ENCODE measurements around the gene MAP2K2.

DNA sequence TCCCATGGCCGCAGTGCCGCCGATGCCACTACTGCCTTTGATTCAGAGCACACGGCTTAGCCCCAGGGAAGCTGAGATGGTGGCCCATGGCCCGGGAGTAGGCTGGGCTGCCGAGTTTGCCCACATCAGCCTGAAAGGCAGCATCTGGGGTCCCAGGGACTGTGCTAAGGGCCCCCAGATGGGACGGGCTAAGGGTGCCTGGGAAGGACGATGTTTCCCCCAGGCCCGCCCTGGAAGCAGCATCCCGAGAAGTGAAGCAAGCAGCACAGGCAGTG is 22.5 kb downstream of the MAP2K2 start:
- TF ChIP-seq, protein P1, sequence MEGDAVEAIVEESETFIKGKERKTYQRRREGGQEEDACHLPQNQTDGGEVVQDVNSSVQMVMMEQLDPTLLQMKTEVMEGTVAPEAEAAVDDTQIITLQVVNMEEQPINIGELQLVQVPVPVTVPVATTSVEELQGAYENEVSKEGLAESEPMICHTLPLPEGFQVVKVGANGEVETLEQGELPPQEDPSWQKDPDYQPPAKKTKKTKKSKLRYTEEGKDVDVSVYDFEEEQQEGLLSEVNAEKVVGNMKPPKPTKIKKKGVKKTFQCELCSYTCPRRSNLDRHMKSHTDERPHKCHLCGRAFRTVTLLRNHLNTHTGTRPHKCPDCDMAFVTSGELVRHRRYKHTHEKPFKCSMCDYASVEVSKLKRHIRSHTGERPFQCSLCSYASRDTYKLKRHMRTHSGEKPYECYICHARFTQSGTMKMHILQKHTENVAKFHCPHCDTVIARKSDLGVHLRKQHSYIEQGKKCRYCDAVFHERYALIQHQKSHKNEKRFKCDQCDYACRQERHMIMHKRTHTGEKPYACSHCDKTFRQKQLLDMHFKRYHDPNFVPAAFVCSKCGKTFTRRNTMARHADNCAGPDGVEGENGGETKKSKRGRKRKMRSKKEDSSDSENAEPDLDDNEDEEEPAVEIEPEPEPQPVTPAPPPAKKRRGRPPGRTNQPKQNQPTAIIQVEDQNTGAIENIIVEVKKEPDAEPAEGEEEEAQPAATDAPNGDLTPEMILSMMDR (IDR thresholded peaks at IDR 0.05; ENCODE audit: low read depth, low read length, missing input control), result no peak
- TF ChIP-seq, protein P2, sequence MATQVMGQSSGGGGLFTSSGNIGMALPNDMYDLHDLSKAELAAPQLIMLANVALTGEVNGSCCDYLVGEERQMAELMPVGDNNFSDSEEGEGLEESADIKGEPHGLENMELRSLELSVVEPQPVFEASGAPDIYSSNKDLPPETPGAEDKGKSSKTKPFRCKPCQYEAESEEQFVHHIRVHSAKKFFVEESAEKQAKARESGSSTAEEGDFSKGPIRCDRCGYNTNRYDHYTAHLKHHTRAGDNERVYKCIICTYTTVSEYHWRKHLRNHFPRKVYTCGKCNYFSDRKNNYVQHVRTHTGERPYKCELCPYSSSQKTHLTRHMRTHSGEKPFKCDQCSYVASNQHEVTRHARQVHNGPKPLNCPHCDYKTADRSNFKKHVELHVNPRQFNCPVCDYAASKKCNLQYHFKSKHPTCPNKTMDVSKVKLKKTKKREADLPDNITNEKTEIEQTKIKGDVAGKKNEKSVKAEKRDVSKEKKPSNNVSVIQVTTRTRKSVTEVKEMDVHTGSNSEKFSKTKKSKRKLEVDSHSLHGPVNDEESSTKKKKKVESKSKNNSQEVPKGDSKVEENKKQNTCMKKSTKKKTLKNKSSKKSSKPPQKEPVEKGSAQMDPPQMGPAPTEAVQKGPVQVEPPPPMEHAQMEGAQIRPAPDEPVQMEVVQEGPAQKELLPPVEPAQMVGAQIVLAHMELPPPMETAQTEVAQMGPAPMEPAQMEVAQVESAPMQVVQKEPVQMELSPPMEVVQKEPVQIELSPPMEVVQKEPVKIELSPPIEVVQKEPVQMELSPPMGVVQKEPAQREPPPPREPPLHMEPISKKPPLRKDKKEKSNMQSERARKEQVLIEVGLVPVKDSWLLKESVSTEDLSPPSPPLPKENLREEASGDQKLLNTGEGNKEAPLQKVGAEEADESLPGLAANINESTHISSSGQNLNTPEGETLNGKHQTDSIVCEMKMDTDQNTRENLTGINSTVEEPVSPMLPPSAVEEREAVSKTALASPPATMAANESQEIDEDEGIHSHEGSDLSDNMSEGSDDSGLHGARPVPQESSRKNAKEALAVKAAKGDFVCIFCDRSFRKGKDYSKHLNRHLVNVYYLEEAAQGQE (IDR thresholded peaks at IDR 0.05), result no peak
- TF ChIP-seq, protein P3, sequence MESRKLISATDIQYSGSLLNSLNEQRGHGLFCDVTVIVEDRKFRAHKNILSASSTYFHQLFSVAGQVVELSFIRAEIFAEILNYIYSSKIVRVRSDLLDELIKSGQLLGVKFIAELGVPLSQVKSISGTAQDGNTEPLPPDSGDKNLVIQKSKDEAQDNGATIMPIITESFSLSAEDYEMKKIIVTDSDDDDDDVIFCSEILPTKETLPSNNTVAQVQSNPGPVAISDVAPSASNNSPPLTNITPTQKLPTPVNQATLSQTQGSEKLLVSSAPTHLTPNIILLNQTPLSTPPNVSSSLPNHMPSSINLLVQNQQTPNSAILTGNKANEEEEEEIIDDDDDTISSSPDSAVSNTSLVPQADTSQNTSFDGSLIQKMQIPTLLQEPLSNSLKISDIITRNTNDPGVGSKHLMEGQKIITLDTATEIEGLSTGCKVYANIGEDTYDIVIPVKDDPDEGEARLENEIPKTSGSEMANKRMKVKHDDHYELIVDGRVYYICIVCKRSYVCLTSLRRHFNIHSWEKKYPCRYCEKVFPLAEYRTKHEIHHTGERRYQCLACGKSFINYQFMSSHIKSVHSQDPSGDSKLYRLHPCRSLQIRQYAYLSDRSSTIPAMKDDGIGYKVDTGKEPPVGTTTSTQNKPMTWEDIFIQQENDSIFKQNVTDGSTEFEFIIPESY (IDR thresholded peaks at IDR 0.05), result no peak
- TF ChIP-seq JUND (IDR thresholded peaks at IDR 0.05) (no peak), TAF1 (conservative IDR thresholded peaks at IDR 0.05) (no peak), GABPA (IDR thresholded peaks at IDR 0.05 in 1 of 2, conservative IDR thresholded peaks at IDR 0.05 in 1 of 2) (no peak), HNF4G (IDR thresholded peaks at IDR 0.05) (no peak)
- TF ChIP-seq, protein P4, sequence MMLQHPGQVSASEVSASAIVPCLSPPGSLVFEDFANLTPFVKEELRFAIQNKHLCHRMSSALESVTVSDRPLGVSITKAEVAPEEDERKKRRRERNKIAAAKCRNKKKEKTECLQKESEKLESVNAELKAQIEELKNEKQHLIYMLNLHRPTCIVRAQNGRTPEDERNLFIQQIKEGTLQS (IDR thresholded peaks at IDR 0.05), result no peak

Data from liver (tissue), 3 donors.